GM20431 (cell line): ENCODE results near the gene KSR2.
"Not testable (repeated sequence)": the region's sequence is repeated elsewhere in the genome, so short reads cannot be mapped to it uniquely, and the experiment has no call there.

Experiments
- in situ Hi-C: fragments of 300-500 bp; cut with MseI, MboI; formaldehyde crosslinking; loops from one replicate; pipeline ENCODE4 v1.15.0; 2020; ENCODE audit warnings: low sequenced_read_pairs; ENCODE audit not compliant: unreplicated experiment

KSR2 gene

DNA sequence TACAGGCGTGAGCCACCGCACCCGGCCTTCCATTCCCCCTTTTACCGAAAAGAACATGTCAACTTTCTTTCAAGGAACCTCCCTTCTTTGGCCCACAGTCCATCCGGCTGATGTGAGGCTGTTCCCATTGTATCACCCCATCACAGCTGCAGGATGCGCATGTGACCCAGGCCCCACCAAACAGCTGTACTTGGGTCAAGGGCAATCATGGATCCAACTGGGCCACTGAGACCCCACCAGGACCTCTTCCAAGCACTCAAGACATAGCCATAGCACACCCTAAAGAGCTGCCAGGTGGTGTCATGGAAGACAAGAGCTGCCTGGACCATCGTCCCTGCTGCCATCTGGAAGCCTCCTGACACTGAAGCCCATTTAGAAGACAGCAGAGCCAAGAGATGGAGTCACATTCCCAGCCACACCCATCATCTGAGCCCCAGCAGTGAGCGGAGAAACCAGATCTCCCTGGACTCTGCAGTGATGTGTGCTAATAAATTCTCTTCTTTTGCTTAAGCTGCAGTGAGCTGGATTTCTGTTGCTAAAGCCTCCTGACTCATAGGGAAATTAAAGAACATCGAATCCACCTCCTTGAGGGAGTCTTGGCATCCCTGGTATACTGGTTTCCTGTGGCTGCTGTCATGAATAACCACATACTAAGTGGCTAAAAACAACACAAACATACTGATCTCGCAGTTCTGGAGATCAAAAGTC, 105.6 kb downstream of the KSR2 start:
- in situ Hi-C loops, result no loop called here

DNA sequence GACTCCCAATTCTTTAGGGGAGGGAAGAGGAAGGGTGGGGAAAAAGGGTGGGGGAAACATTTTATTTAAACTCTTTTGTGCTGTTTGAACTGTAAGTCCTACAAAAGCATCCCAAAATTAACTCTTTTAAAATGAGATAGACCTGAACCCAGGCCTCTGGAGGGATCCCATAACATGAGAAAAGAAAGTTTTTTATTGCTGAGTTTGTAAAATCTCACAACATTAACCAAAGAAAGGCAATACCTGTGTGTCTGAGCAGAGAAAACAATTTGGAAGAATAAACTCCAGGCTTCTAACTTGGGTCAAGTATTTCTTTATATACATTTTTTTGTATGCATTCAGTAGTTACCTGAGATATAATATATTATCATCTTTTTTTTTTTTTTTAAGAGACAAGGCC, 107.1 kb downstream of the KSR2 start:
- in situ Hi-C loops, result no loop called here

DNA sequence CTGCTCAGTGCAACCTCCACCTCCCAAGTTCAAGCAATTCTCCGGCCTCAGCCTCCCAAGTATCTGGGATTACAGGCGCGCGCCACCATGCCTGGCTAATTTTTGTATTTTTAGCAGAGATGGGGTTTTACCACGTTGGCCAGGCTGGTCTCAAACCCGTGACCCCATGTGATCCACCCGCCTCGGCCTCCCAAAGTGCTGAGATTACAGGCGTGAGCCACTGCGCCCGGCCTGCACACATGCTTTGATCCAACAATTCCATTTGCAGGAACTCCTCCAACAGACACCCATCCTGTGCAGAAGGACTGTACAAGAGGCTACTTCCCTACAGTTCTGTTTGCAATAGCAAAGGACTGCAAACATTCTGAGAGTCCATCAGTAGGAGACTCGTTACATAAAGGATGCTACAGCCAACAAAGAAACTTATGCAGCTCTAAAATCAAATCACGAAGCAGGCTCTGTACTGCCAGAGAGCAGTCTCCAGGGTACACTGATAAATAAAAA, 108.0 kb downstream of the KSR2 start:
- in situ Hi-C loops, result not testable (repeated sequence)

DNA sequence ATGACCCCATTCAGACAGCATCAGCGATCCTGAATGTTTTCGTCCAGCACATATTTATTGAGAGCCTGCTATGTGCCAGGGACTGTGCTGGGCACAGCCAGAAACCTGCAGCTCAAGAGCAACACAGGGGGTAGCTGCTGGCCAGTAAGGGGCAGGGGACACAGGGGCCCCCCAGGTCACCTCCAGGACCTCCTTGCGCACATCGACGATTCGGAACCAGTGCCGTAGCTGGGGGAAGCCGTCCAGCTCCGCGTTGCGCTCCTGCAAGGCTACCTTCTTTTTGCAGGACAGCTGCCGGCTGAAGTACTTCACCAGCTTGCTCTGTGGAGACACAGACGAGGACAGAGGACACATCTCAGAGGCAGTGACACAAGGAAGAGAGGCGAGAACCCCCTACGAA, 108.7 kb downstream of the KSR2 start:
- in situ Hi-C loops, result no loop called here

DNA sequence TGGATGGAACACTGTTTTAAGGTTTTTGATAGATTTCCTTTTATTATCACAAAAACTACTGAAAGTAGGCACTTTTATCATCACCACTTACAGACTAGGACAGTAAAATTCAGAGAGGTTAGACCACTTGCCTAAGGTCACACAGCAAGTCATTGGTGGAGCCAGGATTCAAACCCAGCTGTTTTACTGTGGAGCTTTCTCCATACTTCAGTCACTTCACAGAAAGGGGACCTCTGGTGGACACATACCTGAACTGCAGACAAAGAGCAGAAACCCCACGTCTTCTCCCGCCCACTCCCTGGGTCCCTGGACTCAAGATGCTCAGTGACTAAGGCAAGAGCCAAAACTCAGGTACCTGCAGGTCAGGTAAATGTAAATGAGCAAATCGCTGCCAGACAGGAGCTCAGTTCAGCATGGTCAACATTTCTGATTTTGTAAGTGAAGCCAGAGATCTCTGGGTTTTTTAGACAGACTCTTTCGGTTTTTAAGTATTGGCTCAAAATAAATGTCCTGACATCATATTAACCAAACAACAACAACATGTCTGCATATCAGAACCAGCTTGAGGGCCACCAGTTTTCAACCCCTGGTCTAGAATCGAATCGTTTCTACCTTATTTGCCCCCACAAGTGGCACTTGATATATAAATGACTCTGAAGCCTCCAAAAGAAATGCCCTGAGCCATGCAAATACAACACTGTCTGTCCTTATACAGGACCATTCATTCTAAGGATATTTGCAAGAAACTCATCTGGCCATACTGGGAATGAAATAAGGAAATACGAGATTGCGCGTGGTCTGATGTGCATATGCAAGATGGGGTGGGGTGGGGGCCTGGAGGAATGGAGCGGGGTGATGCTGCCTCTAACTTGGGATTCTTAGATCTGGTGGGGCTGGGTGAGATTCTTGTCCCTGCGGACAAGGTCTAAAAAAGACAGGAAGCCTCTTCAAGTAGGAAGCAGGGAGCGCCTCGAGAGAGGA, 110.9 kb downstream of the KSR2 start:
- in situ Hi-C loops, result no loop called here

DNA sequence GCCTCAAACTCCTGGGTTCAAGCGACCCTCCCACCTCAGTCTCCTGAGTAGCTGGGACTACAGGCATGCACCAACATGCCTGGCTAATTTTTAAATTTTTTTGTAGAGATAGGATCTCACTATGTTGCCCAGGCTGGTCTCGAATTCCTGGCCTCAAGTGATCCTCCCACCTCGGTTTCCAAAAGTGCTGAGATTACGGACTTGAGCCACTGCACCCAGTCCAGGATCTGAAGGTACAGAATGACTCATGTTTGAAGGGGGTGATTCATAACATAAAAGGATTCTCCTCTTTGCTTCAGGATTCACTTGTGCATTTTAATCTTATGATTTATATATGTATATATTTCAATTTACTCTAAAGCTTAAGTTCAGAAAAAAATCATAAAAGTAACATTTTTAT, 111.7 kb downstream of the KSR2 start:
- in situ Hi-C loops, result not testable (repeated sequence)

DNA sequence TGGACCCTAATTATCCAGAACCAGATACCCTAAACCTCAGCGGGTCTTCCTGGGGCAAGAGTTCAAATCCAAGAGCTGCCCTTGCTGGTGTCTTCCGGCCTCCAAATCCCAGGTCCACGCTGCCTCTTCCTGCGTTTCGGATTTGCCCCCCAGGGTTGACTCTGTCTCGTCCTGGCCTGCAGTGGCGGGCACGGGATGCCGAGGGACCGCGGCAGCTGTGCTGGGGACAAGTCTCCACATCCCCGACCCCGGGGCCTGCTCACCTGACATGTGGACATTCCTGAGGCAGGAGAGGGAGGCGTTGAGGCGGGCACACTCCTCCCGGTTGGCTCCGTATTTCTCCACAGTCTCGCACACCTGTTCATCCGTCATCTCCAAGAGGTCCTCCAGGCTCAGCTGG, 113.6 kb downstream of the KSR2 start:
- in situ Hi-C loops, result no loop called here

DNA sequence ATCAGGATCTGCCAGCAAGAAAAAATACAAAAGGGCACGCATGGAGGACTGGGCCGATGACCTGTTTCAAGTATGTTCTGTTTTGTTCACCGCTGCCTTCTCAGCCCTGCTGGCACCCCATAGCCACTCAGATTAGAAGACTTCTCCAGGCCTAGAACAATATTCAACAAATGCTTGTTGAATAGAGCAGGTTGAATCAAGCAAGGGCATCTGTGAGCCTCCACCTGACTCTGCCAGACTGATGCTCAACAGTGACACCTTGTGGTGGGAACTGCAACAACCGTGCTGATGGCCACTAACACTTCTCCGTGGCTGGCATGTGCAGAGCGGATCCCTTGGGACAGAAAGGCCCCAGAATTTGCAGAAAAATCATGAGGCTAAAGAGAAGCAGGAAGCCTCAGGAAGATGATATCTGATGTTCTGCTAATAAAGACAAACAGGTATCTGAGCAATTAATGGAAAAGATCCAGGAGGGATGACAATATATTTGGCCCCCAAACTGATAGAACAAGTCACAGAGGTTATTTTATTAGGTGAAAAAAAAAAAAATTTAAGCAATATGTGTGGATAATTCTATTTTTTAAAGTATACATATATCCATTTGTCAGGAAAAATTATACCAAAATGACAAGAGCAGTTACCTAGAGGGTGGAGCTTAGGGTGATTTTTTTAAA, 114.3 kb downstream of the KSR2 start:
- in situ Hi-C loops, result no loop called here

DNA sequence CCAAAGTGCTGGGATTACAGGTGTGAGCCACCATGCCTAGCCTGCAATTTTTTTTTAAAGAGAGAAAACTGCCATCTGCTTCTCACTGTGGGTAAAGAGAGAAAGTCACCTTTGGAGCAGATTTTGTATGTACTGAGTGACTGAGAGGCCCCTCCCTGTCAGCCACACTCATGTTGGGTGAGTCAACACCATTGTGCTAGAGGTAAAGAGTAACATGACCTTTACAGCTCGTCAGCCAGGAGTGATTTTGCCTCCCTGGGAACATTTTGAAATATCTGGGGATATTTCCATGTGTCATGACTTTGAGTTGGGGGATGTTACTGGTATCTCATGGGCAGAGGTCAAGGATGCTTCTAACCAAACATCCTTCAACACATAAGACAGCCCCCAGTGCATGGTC, 115.2 kb downstream of the KSR2 start:
- in situ Hi-C loops, result no loop called here

DNA sequence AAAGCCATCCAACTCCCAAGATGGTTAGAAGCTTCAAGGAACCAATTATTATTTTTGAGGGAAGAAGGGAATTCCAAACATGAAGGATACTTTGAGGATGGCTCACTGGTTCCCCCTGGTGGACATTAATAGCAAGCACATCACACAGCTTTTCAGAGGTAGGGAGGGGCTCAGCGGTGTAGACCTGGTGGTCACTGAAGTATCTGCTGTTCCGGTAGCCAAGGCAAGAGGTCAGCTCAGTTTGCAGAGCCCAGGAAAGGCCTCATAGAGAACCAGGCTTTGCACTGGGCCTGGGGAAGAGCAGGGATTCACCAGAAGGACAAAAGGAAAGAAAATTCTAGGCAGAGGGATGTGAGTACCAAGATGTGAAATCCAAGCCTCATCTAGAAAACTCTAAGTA, 118.7 kb downstream of the KSR2 start:
- in situ Hi-C loops, result no loop called here

DNA sequence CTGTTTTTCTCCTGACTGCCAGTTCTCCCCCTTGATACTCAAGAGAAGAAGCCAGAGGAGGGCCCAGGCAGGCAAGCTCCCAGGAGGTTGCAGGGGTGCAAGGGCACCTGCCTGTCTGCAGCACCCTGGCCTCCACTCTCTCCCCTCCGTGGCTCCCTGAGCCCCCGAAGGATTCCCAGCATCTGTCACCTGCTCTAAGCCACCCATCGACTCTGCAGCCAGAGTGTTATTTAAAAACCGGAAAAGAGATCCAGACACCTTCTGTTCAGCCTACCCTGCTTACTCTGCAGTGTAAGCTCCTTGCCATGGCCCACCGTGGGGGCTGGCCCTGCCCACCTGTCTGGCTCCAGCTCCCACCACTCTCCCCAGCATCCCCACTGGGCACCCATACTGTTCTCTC, 121.4 kb downstream of the KSR2 start:
- in situ Hi-C loops, result loop anchor here (25.0 kb wide), 2 partner anchors 485 to 635 kb away; partner anchors contain the start of gene NOS1

DNA sequence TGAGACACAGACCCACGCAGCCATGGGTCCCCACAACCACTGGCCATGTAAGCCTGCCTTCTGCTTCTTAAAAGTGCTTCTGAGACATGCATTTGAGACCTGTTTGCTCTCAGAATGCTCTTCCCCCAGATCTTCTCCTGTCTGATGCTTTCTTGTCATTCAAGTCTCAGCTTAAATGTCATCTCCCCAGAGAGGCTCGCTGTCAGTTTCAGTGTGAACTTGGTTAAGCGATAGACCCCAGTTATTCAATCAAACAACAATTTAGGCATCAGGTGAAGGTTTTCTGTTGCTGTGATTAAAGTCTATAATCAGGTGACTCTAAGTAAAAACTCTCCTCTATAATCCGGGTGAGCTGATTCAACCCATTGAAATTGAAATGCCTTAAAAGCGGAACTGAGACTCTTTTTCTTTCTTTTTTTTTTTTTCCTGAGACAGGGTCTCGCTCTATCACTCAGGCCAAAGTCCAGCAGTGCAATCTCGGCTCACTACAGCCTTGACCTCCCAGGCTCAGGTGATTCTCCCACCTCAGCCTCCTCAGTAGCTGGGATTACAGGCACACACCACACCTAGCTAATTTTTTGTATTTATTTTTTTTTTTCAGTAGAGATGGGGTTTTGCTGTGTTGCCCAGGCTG, 123.4 kb downstream of the KSR2 start:
- in situ Hi-C loops, result loop anchor here (25.0 kb wide), 2 partner anchors 483 to 633 kb away; partner anchors contain the start of gene NOS1

DNA sequence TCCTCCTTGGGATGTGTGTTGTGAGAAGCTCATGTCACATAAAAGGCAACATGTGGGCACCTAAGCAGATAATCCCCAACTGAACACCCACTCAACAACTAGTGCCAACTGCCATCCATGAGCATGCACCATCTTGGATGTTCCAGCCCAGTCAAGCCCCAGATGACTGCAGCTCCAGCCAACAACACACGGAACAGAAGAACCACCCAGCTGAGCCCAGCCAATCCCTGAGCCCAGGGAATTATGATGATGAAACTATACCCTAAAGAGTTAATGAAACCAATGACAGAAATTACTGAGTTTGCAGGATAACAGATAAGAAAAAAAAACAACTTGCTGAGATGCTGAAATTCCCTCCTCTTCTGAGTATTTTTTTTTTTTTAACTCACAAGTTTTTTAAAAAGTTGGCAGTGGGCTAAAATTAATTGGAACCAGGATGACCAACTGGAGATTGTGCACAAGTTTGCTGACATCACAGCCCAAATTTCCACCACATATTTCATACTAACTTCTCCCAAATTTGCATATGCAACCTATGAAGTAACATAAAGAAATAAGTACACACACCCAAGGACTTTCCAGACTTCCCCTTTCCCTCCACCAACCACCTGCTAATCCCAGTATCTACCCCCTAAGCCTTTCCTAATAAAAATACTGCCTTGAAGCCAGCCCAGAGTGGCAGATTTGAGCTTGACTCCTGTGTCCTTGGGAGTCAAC, 124.5 kb downstream of the KSR2 start:
- in situ Hi-C loops, result loop anchor here (25.0 kb wide), 2 partner anchors 482 to 632 kb away; partner anchors contain the start of gene NOS1

DNA sequence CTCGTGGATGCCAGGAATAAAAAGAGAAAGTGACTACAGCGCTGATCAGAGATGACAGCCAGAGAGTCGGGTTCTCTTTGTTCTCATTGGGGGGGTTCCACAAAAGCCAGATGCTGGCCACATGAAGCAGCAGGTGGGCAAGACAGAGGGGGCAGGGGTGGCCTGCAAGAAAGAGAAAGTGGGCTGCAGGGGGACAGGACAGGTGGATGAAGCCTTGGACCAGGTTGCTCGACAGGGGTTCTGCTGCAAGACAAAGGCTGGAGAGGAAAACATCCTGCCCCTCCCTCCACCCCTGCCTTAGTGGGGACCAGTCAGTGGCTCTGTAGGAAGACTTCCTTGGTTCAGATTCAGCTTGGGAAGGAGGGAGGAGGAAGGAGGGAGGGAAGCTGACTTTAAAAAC, 126.2 kb downstream of the KSR2 start:
- in situ Hi-C loops, result loop anchor here (25.0 kb wide), 2 partner anchors 480 to 630 kb away; partner anchors contain the start of gene NOS1

DNA sequence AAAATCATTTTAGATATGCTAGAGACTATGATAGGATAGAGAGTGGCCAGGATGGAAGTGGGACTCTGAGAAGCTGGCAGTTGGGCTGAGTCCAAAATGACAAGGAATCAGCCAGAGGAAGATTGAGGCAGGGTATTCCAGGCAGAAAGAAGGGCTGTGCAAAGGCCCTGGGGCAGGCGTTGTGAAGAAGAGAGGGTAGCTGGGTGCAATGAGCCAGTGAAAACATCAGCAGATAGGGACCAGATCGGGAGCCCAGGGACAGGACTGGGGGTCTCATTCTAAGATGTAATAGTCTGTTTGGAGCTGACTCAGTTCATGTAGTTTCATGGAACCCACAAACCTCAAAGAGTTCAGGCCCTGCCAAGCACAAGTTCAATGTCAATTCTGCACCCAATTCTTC, 126.6 kb downstream of the KSR2 start:
- in situ Hi-C loops, result loop anchor here (25.0 kb wide), 2 partner anchors 480 to 630 kb away; partner anchors contain the start of gene NOS1

DNA sequence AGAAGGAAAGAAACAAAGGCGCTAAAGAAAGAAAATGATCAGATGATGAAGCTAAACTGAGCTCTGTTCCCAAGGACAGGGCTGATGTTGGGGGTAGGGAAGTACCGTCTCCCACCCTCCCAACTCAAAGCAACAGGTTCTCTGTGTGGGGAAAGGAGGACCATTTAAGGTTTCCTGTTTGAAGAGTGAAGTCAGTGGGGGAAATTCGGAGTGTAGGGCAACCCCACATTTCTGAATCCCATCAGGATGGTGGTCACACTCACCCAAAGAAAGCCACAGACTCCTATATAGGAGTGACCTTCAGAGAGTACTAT, 131.1 kb downstream of the KSR2 start:
- in situ Hi-C loops, result loop anchor here (25.0 kb wide), 2 partner anchors 475 to 625 kb away; partner anchors contain the start of gene NOS1

DNA sequence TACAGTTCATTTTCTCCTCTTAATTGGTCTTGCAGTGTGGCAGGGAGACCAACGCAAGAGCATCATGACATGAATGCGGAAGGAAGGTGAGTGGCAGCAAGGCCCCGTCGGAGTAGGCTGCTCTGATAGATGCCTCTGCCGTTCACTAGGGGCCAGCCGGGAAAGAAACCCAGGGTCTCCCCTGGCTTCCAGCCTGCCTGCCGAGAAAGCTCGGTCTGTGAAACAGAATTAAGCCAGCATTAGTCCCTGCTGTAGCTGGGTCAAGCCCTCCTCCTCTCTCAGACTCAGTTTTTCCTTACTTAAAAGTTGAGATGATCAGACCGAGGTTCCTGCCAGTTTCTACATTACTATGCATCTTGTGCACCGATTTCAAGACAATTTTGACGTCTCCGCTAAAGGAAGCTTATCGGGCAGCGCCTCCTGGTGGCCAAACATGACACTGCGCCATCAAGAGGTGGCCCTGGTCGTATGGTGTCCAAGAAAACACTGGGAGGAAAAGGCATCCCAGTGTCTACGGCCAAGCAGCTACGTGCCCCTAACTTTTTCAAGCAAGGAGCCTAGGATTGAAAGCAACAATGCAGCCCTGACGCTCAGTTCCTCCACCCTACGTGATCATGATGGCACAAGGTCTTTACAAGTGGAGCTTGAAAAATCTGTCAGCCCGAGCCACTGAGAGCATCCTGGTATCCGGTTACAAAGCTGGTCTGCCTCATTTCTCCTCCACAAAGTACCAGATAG, 131.6 kb downstream of the KSR2 start:
- in situ Hi-C loops, result loop anchor here (25.0 kb wide), 2 partner anchors 475 to 625 kb away; partner anchors contain the start of gene NOS1

DNA sequence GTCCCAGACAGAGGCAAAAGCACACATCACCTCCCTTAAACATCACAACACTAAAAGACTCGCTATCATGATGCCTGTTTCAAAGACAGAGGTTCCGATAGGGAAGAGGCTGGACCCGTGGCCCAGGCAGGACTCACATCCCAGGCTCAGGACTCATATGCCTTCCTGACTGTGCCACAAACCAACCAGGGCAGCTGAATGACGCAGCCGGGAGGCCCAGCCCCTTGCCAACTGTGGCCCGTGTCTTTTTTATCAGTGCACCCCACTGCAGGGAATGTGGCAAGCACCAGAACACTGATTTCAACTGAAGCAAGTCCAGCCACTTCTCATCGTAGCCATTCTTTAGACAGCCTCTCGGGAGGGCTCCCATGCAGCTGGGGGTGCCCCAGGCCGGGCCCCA, 132.3 kb downstream of the KSR2 start:
- in situ Hi-C loops, result loop anchor here (25.0 kb wide), 2 partner anchors 474 to 624 kb away; partner anchors contain the start of gene NOS1
